Uterus (tissue), 2 donors: ENCODE measurements around the gene FBXO31.

Experiments used
- POLR2A ChIP-seq, 2 donors: fragments of 450-650 bp; IDR thresholded peaks; one replicate each; pipeline ENCODE4 v1.6.1; 2016; ENCODE audit warnings: antibody characterized with exemption in 2 of 2, mild to moderate bottlenecking in 1 of 2, moderate library complexity in 1 of 2
- TF ChIP-seq, protein P1 (sequence below), 4 experiments: fragments of 200-600 bp in 2 of 4; fragments of 450-650 bp in 2 of 4; sonication (generic) in 2 of 4; IDR thresholded peaks; one replicate each; pipeline ENCODE4 v1.5.1; 2016 to 2019; ENCODE audit warnings: antibody characterized with exemption in 4 of 4, mild to moderate bottlenecking in 2 of 4, moderate library complexity in 1 of 4

- TF ChIP-seq, protein P1, sequence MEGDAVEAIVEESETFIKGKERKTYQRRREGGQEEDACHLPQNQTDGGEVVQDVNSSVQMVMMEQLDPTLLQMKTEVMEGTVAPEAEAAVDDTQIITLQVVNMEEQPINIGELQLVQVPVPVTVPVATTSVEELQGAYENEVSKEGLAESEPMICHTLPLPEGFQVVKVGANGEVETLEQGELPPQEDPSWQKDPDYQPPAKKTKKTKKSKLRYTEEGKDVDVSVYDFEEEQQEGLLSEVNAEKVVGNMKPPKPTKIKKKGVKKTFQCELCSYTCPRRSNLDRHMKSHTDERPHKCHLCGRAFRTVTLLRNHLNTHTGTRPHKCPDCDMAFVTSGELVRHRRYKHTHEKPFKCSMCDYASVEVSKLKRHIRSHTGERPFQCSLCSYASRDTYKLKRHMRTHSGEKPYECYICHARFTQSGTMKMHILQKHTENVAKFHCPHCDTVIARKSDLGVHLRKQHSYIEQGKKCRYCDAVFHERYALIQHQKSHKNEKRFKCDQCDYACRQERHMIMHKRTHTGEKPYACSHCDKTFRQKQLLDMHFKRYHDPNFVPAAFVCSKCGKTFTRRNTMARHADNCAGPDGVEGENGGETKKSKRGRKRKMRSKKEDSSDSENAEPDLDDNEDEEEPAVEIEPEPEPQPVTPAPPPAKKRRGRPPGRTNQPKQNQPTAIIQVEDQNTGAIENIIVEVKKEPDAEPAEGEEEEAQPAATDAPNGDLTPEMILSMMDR (IDR thresholded peaks at IDR 0.05): peak; percentile 54 to 69 (median 64)
- TF ChIP-seq POLR2A (IDR thresholded peaks at IDR 0.05): peak; percentile 88 to 94
Observed at GRCh38 chr16:87316923-87317749, 66.4 kb downstream of the FBXO31 start, which contains the start of gene C16orf95.
